H1 (cell line): Measurements from ENCODE around the gene DHX36. TPM values are rescaled to one million over a fixed set of nuclear protein-coding genes. Genes with fewer than 3 reads are reported as not detected.

ENCODE experiments used
- CTCF ChIA-PET: fragments of 300-600 bp; sonication (Branson Sonifier 250); formaldehyde crosslinking; loops from one replicate; lab custom pipeline; 2021; ENCODE audit not compliant: partially characterized antibody; lab: Charles Lee
- POLR2A ChIA-PET: fragments of 300-600 bp; sonication (Branson Sonifier 250); formaldehyde crosslinking; loops from one replicate; lab custom pipeline; 2021; ENCODE audit warnings: inconsistent platforms; ENCODE audit not compliant: partially characterized antibody; lab: Charles Lee
- DNase-seq, 2 experiments: peaks; one replicate each; pipeline versions ENCODE4 v3.0.0 to v3.0.0-alpha.2; 2010 to 2022; ENCODE audit warnings: low spot score in 2 of 2, low read depth in 1 of 2, mixed read lengths in 1 of 2
- FAIRE-seq: peaks from 2 replicates; lab custom pipeline; 2011; peaks lifted over from hg19 to GRCh38; lab: Jason Lieb, UNC
- H2AFZ ChIP-seq: 2 replicates; pipeline ENCODE4 v1.8.1; 2012; ENCODE audit warnings: low read length, inconsistent platforms
- H2AK5ac ChIP-seq: 2 replicates; pipeline ENCODE4 v1.6.1; 2013; ENCODE audit warnings: low read depth, low read length
- H2BK120ac ChIP-seq: replicated peaks from 2 replicates; pipeline ENCODE3; 2013; ENCODE audit warnings: low read depth, low read length, inconsistent platforms
- H2BK12ac ChIP-seq: 2 replicates; pipeline ENCODE4 v1.6.1; 2013; ENCODE audit warnings: low read depth, low read length
- H2BK15ac ChIP-seq: 2 replicates; pipeline ENCODE4 v1.6.1; 2013; ENCODE audit warnings: low read length
- H2BK20ac ChIP-seq: 2 replicates; pipeline ENCODE4 v1.6.1; 2013; ENCODE audit warnings: low read length
- H2BK5ac ChIP-seq: 2 replicates; pipeline ENCODE4 v1.6.1; 2013; ENCODE audit warnings: low read depth, low read length
- H3K14ac ChIP-seq: 2 replicates; pipeline ENCODE4 v1.6.1; 2013; ENCODE audit warnings: inconsistent platforms; ENCODE audit not compliant: insufficient read length
- H3K18ac ChIP-seq: 2 replicates; pipeline ENCODE4 v1.6.1; 2013; ENCODE audit warnings: low read length; ENCODE audit errors: extremely low read depth
- H3K23ac ChIP-seq: 2 replicates; pipeline ENCODE4 v1.6.1; 2013; ENCODE audit warnings: inconsistent platforms; ENCODE audit not compliant: insufficient read length
- H3K23me2 ChIP-seq: 2 replicates; pipeline ENCODE4 v1.6.1; 2013; ENCODE audit warnings: low read depth, low read length
- H3K27ac ChIP-seq: 2 replicates; pipeline ENCODE4 v1.6.1; 2011; ENCODE audit warnings: low read depth, low read length, inconsistent platforms
- H3K27me3 ChIP-seq, 4 experiments: replicated peaks in 1 of 4; 1 replicate in 1 of 4; 2 replicates in 3 of 4; pipeline versions ENCODE4 v1.6.1 to v1.8.1; 2011 to 2013; ENCODE audit warnings: low read length in 3 of 4, mild to moderate bottlenecking in 3 of 4, inconsistent platforms in 2 of 4, mixed read lengths in 2 of 4, moderate library complexity in 1 of 4; ENCODE audit not compliant: control insufficient read depth in 3 of 4, insufficient read depth in 3 of 4; ENCODE audit errors: extremely low read depth in 1 of 4
- H3K36me3 ChIP-seq, 4 experiments: 2 replicates each; pipeline versions ENCODE4 v1.6.1 to v1.8.1; 2011 to 2013; ENCODE audit warnings: mild to moderate bottlenecking in 4 of 4, low read length in 3 of 4, moderate library complexity in 2 of 4, control low read depth in 1 of 4, inconsistent platforms in 1 of 4; ENCODE audit not compliant: insufficient read depth in 4 of 4, control insufficient read depth in 2 of 4
- H3K4ac ChIP-seq: replicated peaks from 2 replicates; pipeline ENCODE3; 2013; ENCODE audit warnings: low read length, low read depth, mixed read lengths, inconsistent platforms; ENCODE audit not compliant: insufficient read length
- H3K4me1 ChIP-seq, 4 experiments: replicated peaks in 1 of 4; 1 replicate in 1 of 4; 2 replicates in 3 of 4; pipeline versions ENCODE4 v1.6.1 to v1.8.1; 2011 to 2013; ENCODE audit warnings: low read length in 3 of 4, inconsistent platforms in 2 of 4, mixed read lengths in 1 of 4; ENCODE audit not compliant: insufficient read depth in 4 of 4, control insufficient read depth in 3 of 4
- H3K4me2 ChIP-seq, 2 experiments: 2 replicates each; pipeline versions ENCODE4 v1.6.1 to v1.8.1; 2011 to 2013; ENCODE audit warnings: low read depth in 2 of 2, low read length in 2 of 2, control low read depth in 1 of 2, inconsistent platforms in 1 of 2, mild to moderate bottlenecking in 1 of 2; ENCODE audit not compliant: insufficient read depth in 1 of 2
- H3K4me3 ChIP-seq, 4 experiments: fragments of 200-600, 300-600 bp in 1 of 4; sonication (generic), shearing (Covaris generic), sonication (Bioruptor Twin) in 1 of 4; 2 replicates each; pipeline versions ENCODE4 v1.5.1 to v1.8.1; 2011 to 2016; ENCODE audit warnings: low read length in 4 of 4, low read depth in 3 of 4, control low read depth in 2 of 4, inconsistent platforms in 2 of 4, mild to moderate bottlenecking in 2 of 4, mixed read lengths in 1 of 4, moderate library complexity in 1 of 4; ENCODE audit not compliant: insufficient read depth in 2 of 4; ENCODE audit errors: extremely low read depth in 1 of 4
- H3K56ac ChIP-seq: replicated peaks from 2 replicates; pipeline ENCODE3; 2013; ENCODE audit warnings: low read depth, mild to moderate bottlenecking, mixed read lengths, low read length, inconsistent platforms; ENCODE audit not compliant: insufficient read length
- H3K79me1 ChIP-seq: 2 replicates; pipeline ENCODE4 v1.6.1; 2013; ENCODE audit warnings: low read depth, low read length, control low read depth
- H3K79me2 ChIP-seq, 2 experiments: 2 replicates each; pipeline versions ENCODE4 v1.6.1 to v1.8.1; 2012 to 2013; ENCODE audit warnings: low read length in 2 of 2, mild to moderate bottlenecking in 2 of 2, inconsistent platforms in 1 of 2; ENCODE audit not compliant: insufficient read depth in 2 of 2, control insufficient read depth in 1 of 2
- H3K9ac ChIP-seq, 4 experiments: replicated peaks in 1 of 4; 1 replicate in 1 of 4; 2 replicates in 3 of 4; pipeline versions ENCODE4 v1.6.1 to v1.8.1; 2011 to 2013; ENCODE audit warnings: low read depth in 3 of 4, low read length in 3 of 4, control low read depth in 2 of 4, mild to moderate bottlenecking in 2 of 4, moderate library complexity in 2 of 4, inconsistent platforms in 1 of 4; ENCODE audit errors: extremely low read depth in 1 of 4
- H3K9me3 ChIP-seq, 2 experiments: 2 replicates each; pipeline versions ENCODE4 v1.6.1 to v1.8.1; 2012 to 2013; ENCODE audit warnings: mild to moderate bottlenecking in 2 of 2, moderate library complexity in 2 of 2, control low read depth in 1 of 2, inconsistent platforms in 1 of 2, low read depth in 1 of 2, low read length in 1 of 2, mixed read lengths in 1 of 2; ENCODE audit not compliant: insufficient read depth in 2 of 2
- H4K20me1 ChIP-seq, 2 experiments: replicated peaks in 1 of 2; 2 replicates each; pipeline versions ENCODE3 to v1.8.1; 2011 to 2013; ENCODE audit warnings: inconsistent platforms in 2 of 2, low read length in 2 of 2, mild to moderate bottlenecking in 1 of 2; ENCODE audit not compliant: insufficient read depth in 2 of 2, control insufficient read depth in 1 of 2
- H4K5ac ChIP-seq: 2 replicates; pipeline ENCODE4 v1.6.1; 2013; ENCODE audit warnings: low read length, low read depth, mixed read lengths, inconsistent platforms; ENCODE audit not compliant: insufficient read length
- H4K8ac ChIP-seq: 2 replicates; pipeline ENCODE4 v1.8.0; 2013; ENCODE audit warnings: mild to moderate bottlenecking, moderate library complexity, low read length, inconsistent platforms; ENCODE audit not compliant: insufficient read depth; ENCODE audit errors: extremely low read depth
- H4K91ac ChIP-seq: replicated peaks from 2 replicates; pipeline ENCODE3; 2013; ENCODE audit warnings: low read length, mixed read lengths, inconsistent platforms; ENCODE audit not compliant: insufficient read length
- SP4 ChIP-seq: IDR thresholded peaks from 2 replicates; pipeline ENCODE4 v1.6.1; 2012; ENCODE audit warnings: low read length, inconsistent platforms
- WGBS, 2 experiments: shearing (Covaris generic) in 1 of 2; methylation state at CpG; one replicate each; pipeline versions ENCODE4 v1.1.6 to v1.1.7; 2013 to 2015; ENCODE audit warnings: low lambda C conversion rate in 2 of 2, mixed read lengths in 2 of 2, inconsistent platforms in 1 of 2, low coverage in 1 of 2, missing lambda C conversion rate in 1 of 2; ENCODE audit not compliant: insufficient replicate concordance in 2 of 2, insufficient coverage in 1 of 2, insufficient read length in 1 of 2; ENCODE audit errors: extremely low coverage in 1 of 2, missing lambda C conversion rate in 1 of 2; 5-methylcytosine and 5-hydroxymethylcytosine counted together
- polyA plus RNA-seq, 7 experiments: library from polyadenylated mRNA; depleted of rRNA in 3 of 7; stranded (reverse) in 5 of 7; unstranded in 2 of 7; fragments of >200 nt in 5 of 7; fragments of 200-250 nt in 2 of 7; gene quantifications; 1 replicate in 5 of 7; 2 replicates in 1 of 7; 4 replicates in 1 of 7; pipeline versions ENCODE4 v1.2.1 to v1.2.3, GENCODE V29; 2011 to 2013; ENCODE audit warnings: missing spikeins in 2 of 7, mixed read lengths in 2 of 7
- total RNA-seq: library from RNA; stranded (reverse); fragmentation: NEBNext Ultra II Directional; extraction: Animal tissue kit (Norgen Biotek cat#: 25700); gene quantifications from 2 replicates; pipeline ENCODE4 v1.2.1, GENCODE V29; 2021

The DHX36 gene
- total and polyA plus RNA-seq, 2 of the 8 experiments (the other 6 are each of a cell fraction or from before 2014, with no cell fraction given), result 44.9 to 131 TPM

- Histone ChIP-seq H4K8ac (no peak overlapping the region), H3K4me2 (no peak overlapping the region), H4K20me1 (no peaks in the 10 kb centered on the region), H3K4ac (no peak overlapping the region), H2BK15ac (no peak overlapping the region), H3K23me2 (no peaks in the 10 kb centered on the region), H3K56ac (no peak overlapping the region), H3K27me3 (no peaks in the 10 kb centered on the region), H3K4me3 (no peak overlapping the region), H3K23ac (no peak overlapping the region), H4K91ac (no peak overlapping the region), H2AK5ac (no peak overlapping the region), H4K5ac (no peak overlapping the region), H3K9ac (no peak overlapping the region), H2BK5ac (no peak overlapping the region), H2AFZ (no peak overlapping the region), H3K9me3 (no peaks in the 10 kb centered on the region), H2BK20ac (no peak overlapping the region), H3K4me1 (no peaks in the 10 kb centered on the region), H2BK120ac (no peak overlapping the region), H2BK12ac (no peak overlapping the region), H3K27ac (no peak overlapping the region), H3K79me2 (peaks cover 0 to 4% of the 10 kb centered on the region in 2 experiments; a peak in 1 of 4 replicates), H3K18ac (no peak overlapping the region), H3K79me1 (no peaks in the 10 kb centered on the region), H3K14ac (no peak overlapping the region), H3K36me3 (peaks cover 10 to 95% (median 37%) of the 10 kb centered on the region in 4 experiments)
- ChIA-PET POLR2A (no interaction called here), CTCF (no interaction called here)
- no peak for FAIRE-seq
- WGBS, 2 experiments, result 95% methylated on average over 2 of the region's 2 CpGs; no CpG with 5 or more reads in 1 of the 2 experiments
- no peak for DNase-seq
- TF ChIP-seq SP4, result no peak
These were observed 49.0 kb downstream of the DHX36 start for GRCh38 chr3:154275292-154275691.
